ENCODE results near the gene PDE11A.

The PDE11A gene

DNA sequence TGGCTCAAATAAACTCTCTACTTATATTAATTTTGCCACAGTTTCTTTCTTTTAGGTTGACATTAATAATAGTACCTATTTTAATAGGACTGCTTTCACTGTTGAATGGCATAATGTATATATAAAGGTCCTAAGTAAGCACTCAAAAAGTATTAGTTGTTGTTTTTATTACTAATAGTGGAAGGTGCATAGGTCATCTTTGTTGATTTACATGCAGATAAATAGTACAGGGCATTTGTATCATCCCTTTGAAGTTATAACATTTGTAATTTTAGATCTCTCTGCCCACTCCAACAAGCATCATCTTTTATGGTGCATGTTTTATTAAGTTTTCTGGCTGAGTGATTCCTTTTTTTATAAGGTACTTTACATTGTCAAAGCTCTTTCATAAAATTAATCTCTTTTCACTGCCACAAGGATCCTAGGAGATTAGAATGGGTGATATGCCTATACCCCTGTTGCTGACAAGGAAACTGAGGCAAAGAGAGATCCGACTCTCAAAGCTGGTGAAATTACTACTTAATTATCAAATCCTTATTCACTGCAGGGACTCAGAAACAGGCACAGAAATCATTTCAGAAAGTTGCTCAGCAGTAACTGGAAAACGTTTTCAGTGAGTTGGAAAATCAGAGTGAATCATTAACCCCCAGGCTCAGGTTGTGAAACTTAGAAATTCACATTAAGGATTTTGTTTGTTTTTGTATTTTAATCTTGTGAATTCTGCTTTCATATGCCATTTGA is 380.4 kb downstream of the PDE11A start:
- DNase-seq (ENCODE audit: low read depth), result no peak

DNA sequence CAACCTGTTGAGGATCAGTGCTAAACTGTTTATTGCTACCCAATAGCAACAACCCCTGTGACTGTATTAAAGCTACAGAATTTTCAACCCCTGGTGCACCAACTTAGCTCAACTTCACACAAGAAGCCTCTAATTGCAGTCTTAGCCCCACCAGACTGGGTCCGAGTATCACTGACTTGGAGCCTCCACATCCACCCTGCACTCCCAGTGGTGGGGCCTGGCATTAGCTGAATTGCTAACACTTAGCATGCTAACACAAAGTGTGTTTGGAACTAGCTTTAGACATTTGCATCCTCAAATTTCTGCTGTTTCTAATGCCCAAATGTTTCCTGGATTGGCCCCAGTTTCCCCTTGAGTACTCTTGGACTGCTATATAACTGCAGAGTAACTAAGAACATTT is 381.4 kb downstream of the PDE11A start:
- DNase-seq (ENCODE audit: low read depth), result no peak

DNA sequence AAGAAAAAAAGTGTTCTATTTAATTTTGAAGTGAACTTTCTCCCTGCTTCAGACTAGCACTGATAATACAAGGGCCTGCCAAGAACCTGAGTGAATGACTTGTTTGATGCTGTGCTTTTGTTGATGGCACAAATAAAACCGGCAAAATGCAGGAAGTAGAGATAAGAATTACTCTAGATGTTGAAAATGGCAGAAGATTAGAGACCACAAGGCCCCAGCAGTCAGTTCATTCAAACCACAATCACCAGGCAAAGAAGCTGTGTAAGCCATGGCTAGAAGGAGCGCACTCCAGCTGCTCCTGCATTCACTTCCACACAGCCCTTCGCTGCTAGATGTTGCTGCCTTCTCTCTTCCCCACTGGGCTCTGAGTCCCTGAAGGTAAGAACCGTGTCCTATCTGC is 383.0 kb downstream of the PDE11A start:
- no peak for DNase-seq (ENCODE audit: low read depth)

- no peak for DNase-seq (ENCODE audit: low read depth)
Measured at GRCh38 chr2:177688844-177689243, 383.7 kb downstream of the PDE11A start.

GRCh38 chr2:177683661-177684069 is 388.9 kb downstream of the PDE11A start:
- DNase-seq (ENCODE audit: low read depth), result no peak

GRCh38 chr2:177682836-177683660 is 389.5 kb downstream of the PDE11A start:
- no peak for DNase-seq (ENCODE audit: low read depth)

DNA sequence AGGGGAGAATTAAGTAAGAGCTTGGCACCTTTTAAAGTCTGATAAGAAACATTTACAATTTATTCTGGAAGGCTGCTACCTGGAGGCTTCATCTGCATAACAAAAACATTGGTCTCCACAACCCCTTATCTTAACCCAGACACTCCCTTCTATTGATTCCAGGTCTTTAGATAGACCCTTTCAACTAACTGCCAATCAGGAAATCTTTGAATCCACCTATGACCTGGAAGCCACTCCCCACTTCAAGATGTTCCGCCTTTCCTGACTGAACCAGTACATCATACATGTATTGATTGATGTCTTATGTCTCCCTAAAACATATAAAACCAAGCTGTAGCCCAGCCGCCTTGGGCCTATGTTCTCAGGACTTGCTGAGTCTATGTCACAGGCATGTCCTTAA is 390.6 kb downstream of the PDE11A start:
- no peak for DNase-seq (ENCODE audit: low read depth)

- no peak for DNase-seq (ENCODE audit: low read depth)
Measured at GRCh38 chr2:177680866-177681712, 391.5 kb downstream of the PDE11A start.

GRCh38 chr2:177679611-177680605 is 392.7 kb downstream of the PDE11A start:
- no peak for DNase-seq (ENCODE audit: low read depth)

GRCh38 chr2:177678939-177679338 is 393.6 kb downstream of the PDE11A start:
- DNase-seq (ENCODE audit: low read depth), result no peak

DNA sequence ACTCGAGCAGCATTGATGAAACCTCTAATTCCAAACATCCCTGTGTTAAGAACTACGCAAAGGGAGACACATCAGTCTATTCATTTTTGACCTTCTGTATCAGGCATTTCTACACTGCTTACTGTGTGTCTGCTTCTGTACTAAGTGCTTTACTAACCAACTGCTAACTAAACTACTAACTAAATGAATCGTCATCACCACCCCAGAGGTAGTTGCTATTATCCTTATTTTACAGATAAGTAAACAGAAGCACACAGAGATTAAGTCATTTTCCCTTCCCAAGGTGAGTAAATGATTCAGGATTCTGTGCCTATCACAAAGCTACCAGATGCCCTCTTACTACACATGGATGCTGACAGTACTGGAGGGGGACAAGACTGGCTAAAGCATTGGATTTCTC is 395.9 kb downstream of the PDE11A start:
- no peak for DNase-seq (ENCODE audit: low read depth)

- no peak for DNase-seq (ENCODE audit: low read depth)
Measured at GRCh38 chr2:177675825-177676224, 396.8 kb downstream of the PDE11A start.

DNA sequence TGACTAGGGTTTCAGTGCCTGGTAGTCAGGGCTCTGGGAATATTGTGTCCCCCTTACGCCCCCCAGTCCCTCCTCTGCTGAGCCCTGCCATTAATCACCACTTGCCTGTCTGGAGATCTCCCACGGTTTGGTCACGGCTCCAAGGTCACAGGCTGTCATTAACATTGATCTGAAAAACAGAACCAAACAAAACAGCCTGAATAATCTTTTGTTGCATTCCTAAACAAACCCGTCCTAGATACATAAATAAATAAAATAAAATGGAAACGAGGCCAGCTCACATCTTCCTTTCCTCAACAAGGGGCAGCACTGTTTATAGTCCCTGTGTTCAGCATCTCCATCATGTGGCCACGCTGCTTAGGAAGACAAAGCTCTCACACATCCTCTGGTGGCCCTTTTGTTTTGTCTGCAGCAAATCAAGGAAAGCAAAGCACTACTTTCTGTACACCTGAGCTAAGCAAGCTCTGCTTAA is 397.2 kb downstream of the PDE11A start:
- no peak for DNase-seq (ENCODE audit: low read depth)

DNA sequence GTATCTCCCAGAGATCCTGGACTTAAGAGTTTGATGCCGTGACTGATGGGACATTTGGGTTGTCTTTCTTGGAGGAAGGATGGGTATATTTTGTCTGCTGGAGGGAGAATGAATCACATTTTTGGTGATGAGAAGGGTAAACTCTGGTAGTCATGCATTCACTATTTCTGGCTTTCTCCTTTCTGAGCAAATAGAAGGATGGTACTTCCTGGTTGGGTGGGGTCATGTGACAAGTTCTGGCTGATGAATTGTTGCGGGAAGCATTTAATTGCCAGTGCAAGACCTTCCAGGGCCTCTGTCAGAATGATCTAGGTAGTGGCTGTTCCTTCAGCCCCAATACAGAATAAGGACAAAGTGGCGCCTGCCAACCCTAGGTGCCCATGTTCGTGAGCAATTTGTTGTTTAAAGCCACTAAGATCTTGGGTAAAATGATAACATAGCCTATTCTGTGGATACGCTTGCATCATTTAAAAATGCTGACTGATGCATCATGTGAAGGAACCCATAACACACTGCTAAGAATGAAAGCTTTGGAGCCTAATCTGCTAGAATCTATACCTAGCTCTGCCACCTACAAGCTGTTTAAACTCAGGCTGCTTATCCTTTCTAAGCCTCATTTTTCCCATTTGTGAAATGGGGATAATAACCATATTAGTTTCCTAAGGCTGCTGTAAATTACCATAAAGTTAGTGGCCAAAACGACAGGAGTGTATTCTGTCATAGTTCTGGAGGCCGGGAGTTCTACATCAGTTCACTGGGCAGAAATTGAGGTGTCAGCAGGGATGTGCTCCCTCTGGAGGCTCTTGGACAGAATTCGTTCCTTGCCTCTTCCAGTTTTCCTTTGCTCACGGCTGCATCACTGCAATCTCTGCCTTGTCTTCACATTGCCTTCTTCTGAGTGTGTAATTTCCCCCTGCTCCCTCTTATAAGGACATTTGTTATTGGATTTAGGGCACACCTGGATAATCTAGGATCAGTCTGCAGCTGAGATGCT is 398.7 kb downstream of the PDE11A start:
- no peak for DNase-seq (ENCODE audit: low read depth)

GRCh38 chr2:177671662-177672061 is 400.9 kb downstream of the PDE11A start:
- no peak for DNase-seq (ENCODE audit: low read depth)

- DNase-seq (ENCODE audit: low read depth), result no peak
Measured at GRCh38 chr2:177670791-177671535, 401.6 kb downstream of the PDE11A start.

- DNase-seq (ENCODE audit: low read depth), result no peak
Measured at GRCh38 chr2:177669625-177670330, 402.8 kb downstream of the PDE11A start.

- DNase-seq (ENCODE audit: low read depth), result no peak
Measured at GRCh38 chr2:177669201-177669600, 403.4 kb downstream of the PDE11A start.

Measured in activated T-cell treated with anti-CD3 and anti-CD28 coated beads for 1 hour (primary cell).